A673 (cell line): ENCODE measurements around the gene SCARB1. TPM values are rescaled to one million over a fixed set of nuclear protein-coding genes. Genes with fewer than 3 reads are reported as not detected.
"Not testable (repeated sequence)": the region's sequence is repeated elsewhere in the genome, so short reads cannot be mapped to it uniquely, and the experiment has no call there.

Experiments used
- BruUV-seq: library from RNA; stranded (reverse); fragments of 400-500 nt; replicated peaks from 2 replicates; lab custom pipeline; 2021; lab: Mats Ljungman, UMichigan
- CTCF ChIA-PET: fragments of 300-600 bp; sonication (Branson Sonifier 250); formaldehyde crosslinking; loops from one replicate; lab custom pipeline; 2022; ENCODE audit warnings: antibody characterized with exemption; lab: Charles Lee
- POLR2A ChIA-PET: fragments of 300-600 bp; sonication (Branson Sonifier 250); formaldehyde crosslinking; loops from one replicate; lab custom pipeline; 2022; ENCODE audit warnings: antibody characterized with exemption; ENCODE audit not compliant: low non-redundant PET; lab: Charles Lee
- DNase-seq: peaks from one replicate; pipeline ENCODE4 v3.0.0-alpha.2; 2015; ENCODE audit warnings: low spot score
- H3K27ac ChIP-seq: fragments of 200-600 bp; sonication (generic); 2 replicates; pipeline ENCODE4 v1.5.1; 2016; ENCODE audit warnings: mixed run types, low read depth, mild to moderate bottlenecking, mixed read lengths, antibody characterized with exemption, low read length; ENCODE audit not compliant: poor library complexity, severe bottlenecking
- H3K27me3 ChIP-seq: fragments of 200-600 bp; sonication (generic); replicated peaks from 2 replicates; pipeline ENCODE4 v1.6.1; 2017; ENCODE audit warnings: mixed run types, low read depth, mild to moderate bottlenecking, mixed read lengths, antibody characterized with exemption, low read length; ENCODE audit not compliant: insufficient read depth, poor library complexity
- H3K36me3 ChIP-seq: fragments of 200-600 bp; sonication (generic); 2 replicates; pipeline ENCODE4 v1.6.1; 2016; ENCODE audit warnings: mixed run types, mild to moderate bottlenecking, mixed read lengths, antibody characterized with exemption, low read length; ENCODE audit not compliant: insufficient read depth, poor library complexity, severe bottlenecking
- H3K4me1 ChIP-seq: fragments of 200-600 bp; sonication (generic); 2 replicates; pipeline ENCODE4 v1.6.1; 2017; ENCODE audit warnings: mixed run types, mild to moderate bottlenecking, mixed read lengths, antibody characterized with exemption, low read length; ENCODE audit not compliant: insufficient read depth, poor library complexity, severe bottlenecking
- H3K4me3 ChIP-seq: fragments of 200-600 bp; sonication (generic); 2 replicates; pipeline ENCODE4 v1.5.1; 2016; ENCODE audit warnings: low read depth, mixed run types, mild to moderate bottlenecking, mixed read lengths, low read length; ENCODE audit not compliant: poor library complexity, severe bottlenecking
- H3K9me3 ChIP-seq: fragments of 200-600 bp; sonication (generic); 2 replicates; pipeline ENCODE4 v1.6.1; 2016; ENCODE audit warnings: mixed run types, low read depth, mild to moderate bottlenecking, mixed read lengths, antibody characterized with exemption, low read length; ENCODE audit not compliant: poor library complexity, severe bottlenecking
- EZH2 ChIP-seq: fragments of 200-600 bp; sonication (generic); IDR thresholded peaks from 2 replicates; pipeline ENCODE4 v1.6.1; 2017; ENCODE audit warnings: borderline replicate concordance, low read depth, mild to moderate bottlenecking, mixed read lengths, antibody characterized with exemption, low read length; ENCODE audit not compliant: poor library complexity, severe bottlenecking
- intact Hi-C: fragments of 100-400 bp; cut with micrococcal nuclease; formaldehyde crosslinking; loops from one replicate; pipeline ENCODE4 v1.10.0; 2022; ENCODE audit not compliant: unreplicated experiment
- total RNA-seq: library from RNA; stranded (reverse); gene quantifications from 2 replicates; pipeline ENCODE4 v1.2.3, GENCODE V29; 2021
- TF ChIP-seq, protein P1 (sequence below): fragments of 300-800, 200-600 bp; sonication (generic); conservative IDR thresholded peaks from 2 replicates; pipeline ENCODE4 v1.5.1; 2017; ENCODE audit warnings: low read depth, mild to moderate bottlenecking, antibody characterized with exemption, low read length, moderate library complexity, mixed read lengths

The SCARB1 gene
- total RNA-seq, 1 experiment from 2014 or later: 74.6 TPM

DNA sequence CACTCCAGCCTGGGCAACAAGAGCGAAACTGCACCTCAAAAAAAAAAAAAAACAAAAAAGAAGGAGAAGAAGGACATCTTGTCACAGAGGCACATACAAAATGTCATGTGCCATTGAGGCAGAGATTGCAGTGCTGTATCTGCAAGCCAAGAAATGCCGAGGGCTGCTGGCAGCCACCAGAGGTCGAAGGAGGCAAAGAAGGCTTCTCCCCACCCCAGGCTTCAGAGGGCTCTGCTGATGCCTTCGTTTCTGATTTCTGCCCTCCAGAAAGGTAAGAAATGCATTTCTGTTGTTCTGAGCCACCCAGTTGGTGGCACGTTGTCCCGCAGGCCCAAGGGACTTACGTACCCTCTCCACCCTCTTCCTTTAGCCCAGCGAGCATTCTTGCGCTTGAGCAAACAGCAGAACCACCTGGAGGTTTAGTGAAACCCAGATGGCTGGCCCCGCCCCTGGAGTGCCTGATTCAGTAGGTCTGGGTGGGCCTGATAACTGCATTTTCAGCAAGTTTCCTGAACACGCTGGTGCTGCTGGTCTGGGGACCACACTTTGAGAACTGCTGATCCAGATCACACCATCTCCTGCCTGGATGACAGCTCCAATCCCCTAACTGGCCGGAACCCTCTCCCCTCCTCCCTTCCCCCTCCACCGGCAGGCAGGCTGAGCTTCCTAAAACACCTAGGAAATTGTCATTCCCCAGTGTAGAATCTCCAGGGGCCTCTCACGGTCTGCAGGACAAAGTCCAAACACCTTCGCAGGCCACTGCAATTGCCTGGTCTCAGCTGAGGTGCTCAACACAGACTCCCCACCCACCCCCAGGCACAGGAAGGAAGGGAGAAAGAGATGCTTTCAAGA, 21.1 kb upstream of the SCARB1 start:
- BruUV-seq: no TSS peak
- TF ChIP-seq, protein P1, sequence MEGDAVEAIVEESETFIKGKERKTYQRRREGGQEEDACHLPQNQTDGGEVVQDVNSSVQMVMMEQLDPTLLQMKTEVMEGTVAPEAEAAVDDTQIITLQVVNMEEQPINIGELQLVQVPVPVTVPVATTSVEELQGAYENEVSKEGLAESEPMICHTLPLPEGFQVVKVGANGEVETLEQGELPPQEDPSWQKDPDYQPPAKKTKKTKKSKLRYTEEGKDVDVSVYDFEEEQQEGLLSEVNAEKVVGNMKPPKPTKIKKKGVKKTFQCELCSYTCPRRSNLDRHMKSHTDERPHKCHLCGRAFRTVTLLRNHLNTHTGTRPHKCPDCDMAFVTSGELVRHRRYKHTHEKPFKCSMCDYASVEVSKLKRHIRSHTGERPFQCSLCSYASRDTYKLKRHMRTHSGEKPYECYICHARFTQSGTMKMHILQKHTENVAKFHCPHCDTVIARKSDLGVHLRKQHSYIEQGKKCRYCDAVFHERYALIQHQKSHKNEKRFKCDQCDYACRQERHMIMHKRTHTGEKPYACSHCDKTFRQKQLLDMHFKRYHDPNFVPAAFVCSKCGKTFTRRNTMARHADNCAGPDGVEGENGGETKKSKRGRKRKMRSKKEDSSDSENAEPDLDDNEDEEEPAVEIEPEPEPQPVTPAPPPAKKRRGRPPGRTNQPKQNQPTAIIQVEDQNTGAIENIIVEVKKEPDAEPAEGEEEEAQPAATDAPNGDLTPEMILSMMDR: no peak
- no peak for TF ChIP-seq EZH2
- H3K27ac ChIP-seq: no peak overlapping the region

DNA sequence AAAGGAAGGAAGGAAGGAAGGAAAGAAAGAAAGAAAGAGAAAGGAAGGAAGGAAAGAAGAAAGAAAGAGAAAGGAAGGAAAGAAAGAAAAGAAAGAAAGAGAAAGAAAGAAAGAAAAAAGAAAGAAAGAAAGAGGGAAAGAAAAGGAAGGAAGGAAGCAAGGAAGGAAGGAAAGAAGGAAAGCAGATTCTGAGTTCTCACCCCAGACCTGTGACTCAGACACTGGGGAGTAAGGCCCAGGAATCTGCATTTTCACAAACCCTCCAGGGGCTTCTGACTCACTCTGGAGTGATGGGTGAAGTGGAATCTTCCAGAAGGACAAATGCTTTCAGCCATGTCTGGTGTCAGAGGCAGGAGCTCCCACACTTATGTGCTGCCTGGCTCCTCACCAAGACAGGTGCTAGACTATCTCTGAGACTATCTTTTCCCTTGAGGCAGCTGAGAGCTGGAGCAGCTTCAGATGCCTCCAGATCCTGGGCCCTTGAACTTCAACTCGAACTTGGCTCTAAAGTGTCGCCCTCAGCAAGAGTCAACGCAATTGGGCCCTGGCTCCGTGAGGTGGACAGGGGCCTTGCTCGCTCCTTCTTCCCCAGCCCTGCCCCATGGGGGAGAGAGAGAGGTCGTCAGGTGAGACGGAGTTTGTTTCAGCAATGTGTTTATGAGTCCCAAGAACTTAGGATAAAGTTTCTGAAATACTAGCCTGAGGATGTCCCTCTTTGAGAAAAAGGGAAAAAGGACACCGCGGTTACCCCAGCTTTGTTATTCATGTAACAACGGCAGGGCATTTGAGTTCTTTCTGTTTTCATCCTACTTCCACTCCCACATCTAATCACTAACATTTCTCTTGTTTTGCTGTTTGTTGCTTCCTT, 19.8 kb upstream of the SCARB1 start:
- intact Hi-C loops: no loop called here
- H3K9me3 ChIP-seq: no peaks in the 10 kb centered on the region
- no peaks in the 10 kb centered on the region for H3K4me1 ChIP-seq
- no peak for DNase-seq
- TF ChIP-seq, protein P1: no peak
- TF ChIP-seq EZH2: no peak
- H3K4me3 ChIP-seq: no peak overlapping the region
- BruUV-seq: no TSS peak
- no peak overlapping the region for H3K27ac ChIP-seq
- no peaks in the 10 kb centered on the region for H3K27me3 ChIP-seq
- H3K36me3 ChIP-seq: no peaks in the 10 kb centered on the region
- CTCF ChIA-PET: no interaction called here
- POLR2A ChIA-PET: no interaction called here

More for the DNA sequence above, 21.1 kb upstream of the SCARB1 start:
- no peak for DNase-seq
- H3K9me3 ChIP-seq: no peaks in the 10 kb centered on the region
- POLR2A ChIA-PET: no interaction called here
- CTCF ChIA-PET: no interaction called here
- H3K27me3 ChIP-seq: no peaks in the 10 kb centered on the region
- H3K4me1 ChIP-seq: no peaks in the 10 kb centered on the region
- H3K4me3 ChIP-seq: no peak overlapping the region
- no peaks in the 10 kb centered on the region for H3K36me3 ChIP-seq
- intact Hi-C loops: no loop called here

DNA sequence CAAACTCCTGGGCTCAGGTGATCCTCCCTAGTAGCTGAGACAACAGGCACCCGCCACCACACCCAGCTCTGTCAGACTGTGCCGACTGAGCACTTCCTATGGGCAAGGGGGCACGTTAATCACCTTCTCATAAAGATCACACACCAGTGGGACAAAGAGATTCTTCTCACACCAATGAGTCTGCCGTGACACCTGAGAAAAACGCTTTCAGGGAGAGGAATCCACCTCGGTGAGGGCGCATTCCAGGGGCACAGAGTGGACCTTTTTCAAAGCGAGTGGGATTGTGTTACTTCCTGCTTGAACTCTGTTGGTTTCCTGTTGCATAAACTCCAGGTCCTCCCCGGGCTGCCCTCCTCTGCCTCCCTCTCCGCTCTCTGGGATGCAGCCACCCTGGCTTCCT, 17.5 kb upstream of the SCARB1 start:
- TF ChIP-seq, protein P1: no peak
- no peak for TF ChIP-seq EZH2
- no TSS peak for BruUV-seq
- no peak for DNase-seq
- H3K27me3 ChIP-seq: no peaks in the 10 kb centered on the region
- intact Hi-C loops: no loop called here
- no peaks in the 10 kb centered on the region for H3K4me1 ChIP-seq
- H3K36me3 ChIP-seq: no peaks in the 10 kb centered on the region
- ChIA-PET CTCF (no interaction called here), POLR2A (no interaction called here)
- no peak overlapping the region for H3K27ac ChIP-seq
- H3K4me3 ChIP-seq: no peak overlapping the region
- H3K9me3 ChIP-seq: no peaks in the 10 kb centered on the region

DNA sequence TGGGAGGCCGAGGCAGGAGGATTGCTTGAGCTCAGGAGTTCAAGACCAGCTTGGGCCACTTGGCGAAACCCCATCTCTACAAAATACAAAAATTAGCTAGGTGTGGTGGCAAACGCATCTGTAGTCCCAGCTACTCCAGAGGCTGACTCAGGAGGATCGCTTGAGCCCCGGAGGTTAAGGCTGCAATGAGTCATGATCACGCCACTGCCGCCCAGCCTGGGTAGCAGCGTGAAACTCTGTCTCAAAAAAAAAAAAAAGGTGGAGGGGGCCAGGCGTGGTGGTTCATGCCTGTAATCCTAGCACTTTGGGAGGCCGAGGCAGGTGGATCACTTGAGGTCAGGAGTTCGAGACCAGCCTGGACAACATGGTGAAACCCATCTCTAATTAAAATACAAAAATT, 16.7 kb upstream of the SCARB1 start:
- DNase-seq, H3K27me3 ChIP-seq, H3K27ac ChIP-seq, H3K4me3 ChIP-seq, CTCF ChIA-PET, H3K9me3 ChIP-seq, intact Hi-C loops, POLR2A ChIA-PET, BruUV-seq, H3K36me3 ChIP-seq, H3K4me1 ChIP-seq: not testable (repeated sequence)
